Activated B cell treated with CpG ODN at 0.5 μM for 24 hours (primary cell): Measurements from ENCODE around the gene ADGRB3. TPM values are rescaled to one million over a fixed set of nuclear protein-coding genes. Genes with fewer than 3 reads are reported as not detected.
"Not testable (repeated sequence)": the region's sequence is repeated elsewhere in the genome, so short reads cannot be mapped to it uniquely, and the experiment has no call there.

ENCODE experiments used
- ATAC-seq: fragments of 200-7000 bp; cut with Tn5 transposase; one replicate; pipeline ENCODE4 v1.10.0; 2021; ENCODE audit warnings: low read depth, mild to moderate bottlenecking, moderate library complexity
- CTCF ChIA-PET: fragments of 350-600 bp; sonication (Branson Sonifier 250); formaldehyde crosslinking; loops from one replicate; lab custom pipeline; 2021; ENCODE audit warnings: antibody characterized with exemption; lab: Charles Lee
- POLR2A ChIA-PET: fragments of 350-600 bp; sonication (Branson Sonifier 250); formaldehyde crosslinking; loops from one replicate; lab custom pipeline; 2021; ENCODE audit warnings: antibody characterized with exemption; lab: Charles Lee
- DNase-seq: peaks from one replicate; pipeline ENCODE4 v3.0.0; 2022
- H3K27ac Mint-ChIP-seq: one replicate; pipeline ENCODE4 v1.8.0; 2020; ENCODE audit warnings: mixed read lengths
- H3K27me3 Mint-ChIP-seq: one replicate; pipeline ENCODE4 v1.8.0; 2021; ENCODE audit warnings: mixed read lengths
- H3K36me3 Mint-ChIP-seq: one replicate; pipeline ENCODE4 v1.8.0; 2021; ENCODE audit warnings: low read depth, mixed read lengths
- H3K4me1 Mint-ChIP-seq: one replicate; pipeline ENCODE4 v1.8.0; 2021; ENCODE audit warnings: mixed read lengths
- H3K4me3 Mint-ChIP-seq: one replicate; pipeline ENCODE4 v1.8.0; 2020; ENCODE audit warnings: mild to moderate bottlenecking, mixed read lengths
- H3K9me3 Mint-ChIP-seq: one replicate; pipeline ENCODE4 v1.8.0; 2020; ENCODE audit warnings: mixed read lengths
- CTCF ChIP-seq: fragments of 200-600 bp; IDR thresholded peaks from one replicate; pipeline ENCODE4 v1.8.0; 2022; ENCODE audit warnings: antibody characterized with exemption, mild to moderate bottlenecking
- intact Hi-C: fragments of 100-400 bp; cut with micrococcal nuclease; formaldehyde crosslinking; loops from one replicate; pipeline ENCODE4 v1.15.1; 2024
- total RNA-seq: library from RNA; stranded (reverse); gene quantifications from 2 replicates; pipeline ENCODE4 v1.2.3, GENCODE V29; 2022

Gene ADGRB3
- total RNA-seq, 1 donor from 2014 or later, result not detected

GRCh38 chr6:68741501-68742386 lies 106.7 kb downstream of the ADGRB3 start:
- CTCF ChIA-PET, result no interaction called here
- no peak overlapping the region for H3K4me3 Mint-ChIP-seq
- H3K4me1 Mint-ChIP-seq, result no peaks in the 10 kb centered on the region
- no peak overlapping the region for H3K27ac Mint-ChIP-seq
- H3K36me3 Mint-ChIP-seq, result no peaks in the 10 kb centered on the region
- TF ChIP-seq CTCF, result no peak
- intact Hi-C loops, result no loop called here
- ATAC-seq, result no peak
- no peaks in the 10 kb centered on the region for H3K9me3 Mint-ChIP-seq
- no peak for DNase-seq
- H3K27me3 Mint-ChIP-seq, result no peaks in the 10 kb centered on the region
- POLR2A ChIA-PET, result no interaction called here

GRCh38 chr6:68743099-68743498 lies 108.0 kb downstream of the ADGRB3 start:
- POLR2A ChIA-PET, result no interaction called here
- Mint-ChIP-seq H3K4me3 (no peak overlapping the region), H3K4me1 (no peaks in the 10 kb centered on the region), H3K36me3 (no peaks in the 10 kb centered on the region), H3K27ac (no peak overlapping the region), H3K9me3 (no peaks in the 10 kb centered on the region), H3K27me3 (no peaks in the 10 kb centered on the region)
- TF ChIP-seq CTCF, result no peak
- intact Hi-C loops, result no loop called here
- DNase-seq (no peak), ATAC-seq (no peak)
- CTCF ChIA-PET, result no interaction called here

GRCh38 chr6:68744376-68744775 lies 109.3 kb downstream of the ADGRB3 start:
- H3K4me1 Mint-ChIP-seq, intact Hi-C loops, H3K27ac Mint-ChIP-seq, H3K9me3 Mint-ChIP-seq, H3K4me3 Mint-ChIP-seq, ATAC-seq, H3K27me3 Mint-ChIP-seq, POLR2A ChIA-PET, CTCF ChIA-PET, DNase-seq, H3K36me3 Mint-ChIP-seq: not testable (repeated sequence)

- intact Hi-C loops, result no loop called here
- no peaks in the 10 kb centered on the region for H3K4me1 Mint-ChIP-seq
- no peak overlapping the region for H3K27ac Mint-ChIP-seq
- DNase-seq (no peak), ATAC-seq (no peak)
- no peaks in the 10 kb centered on the region for H3K36me3 Mint-ChIP-seq
- H3K4me3 Mint-ChIP-seq, result no peak overlapping the region
- no peaks in the 10 kb centered on the region for H3K27me3 Mint-ChIP-seq
- H3K9me3 Mint-ChIP-seq, result no peaks in the 10 kb centered on the region
- ChIA-PET CTCF (no interaction called here), POLR2A (no interaction called here)
- no peak for TF ChIP-seq CTCF
Observed at GRCh38 chr6:68746376-68746775, 111.3 kb downstream of the ADGRB3 start.

GRCh38 chr6:68747110-68747790 lies 112.2 kb downstream of the ADGRB3 start:
- Mint-ChIP-seq H3K4me1 (no peaks in the 10 kb centered on the region), H3K9me3 (no peaks in the 10 kb centered on the region), H3K4me3 (no peak overlapping the region), H3K27ac (no peak overlapping the region), H3K36me3 (no peaks in the 10 kb centered on the region), H3K27me3 (no peaks in the 10 kb centered on the region)
- no peak for TF ChIP-seq CTCF
- intact Hi-C loops, result no loop called here
- DNase-seq (no peak), ATAC-seq (no peak)
- CTCF ChIA-PET, result no interaction called here
- POLR2A ChIA-PET, result no interaction called here

GRCh38 chr6:68747832-68748231 lies 112.8 kb downstream of the ADGRB3 start:
- POLR2A ChIA-PET, H3K27me3 Mint-ChIP-seq, intact Hi-C loops, ATAC-seq, H3K9me3 Mint-ChIP-seq, CTCF ChIA-PET, H3K36me3 Mint-ChIP-seq, H3K4me3 Mint-ChIP-seq, DNase-seq, H3K4me1 Mint-ChIP-seq, H3K27ac Mint-ChIP-seq: not testable (repeated sequence)
